Chondrocyte (in vitro differentiated cells): Measurements from ENCODE around the gene GRAMD1B. TPM values are rescaled to one million over a fixed set of nuclear protein-coding genes. Genes with fewer than 3 reads are reported as not detected.

Experiments used
- DNase-seq: peaks from one replicate; pipeline ENCODE4 v3.0.0; 2021; ENCODE audit warnings: mixed read lengths, low spot score
- H3K27ac Mint-ChIP-seq: one replicate; pipeline ENCODE4 v1.8.0; 2021; ENCODE audit warnings: mild to moderate bottlenecking, moderate library complexity, mixed read lengths; ENCODE audit not compliant: unreplicated experiment
- H3K27me3 Mint-ChIP-seq: 2 replicates; pipeline ENCODE4 v1.8.0; 2021; ENCODE audit warnings: low read depth, mixed read lengths
- H3K36me3 Mint-ChIP-seq: 2 replicates; pipeline ENCODE4 v1.8.0; 2021; ENCODE audit warnings: low read depth, mixed read lengths
- H3K4me1 Mint-ChIP-seq: 2 replicates; pipeline ENCODE4 v1.8.0; 2021; ENCODE audit warnings: low read depth, mild to moderate bottlenecking, mixed read lengths
- H3K4me3 Mint-ChIP-seq: one replicate; pipeline ENCODE4 v1.8.0; 2021; ENCODE audit warnings: mild to moderate bottlenecking, moderate library complexity, mixed read lengths; ENCODE audit not compliant: unreplicated experiment
- H3K9me3 Mint-ChIP-seq: 2 replicates; pipeline ENCODE4 v1.8.0; 2021; ENCODE audit warnings: low read depth, mixed read lengths
- total RNA-seq: library from RNA; stranded (reverse); gene quantifications from 3 replicates; pipeline ENCODE4 v1.2.1, GENCODE V29; 2021
- TF ChIP-seq, protein P1 (sequence below): fragments of 200-600 bp; sonication (generic); IDR thresholded peaks from 2 replicates; pipeline ENCODE4 v1.5.0; 2021; ENCODE audit warnings: antibody characterized with exemption, mild to moderate bottlenecking, moderate library complexity

Gene GRAMD1B
- total RNA-seq, 1 donor from 2014 or later = 0.99 TPM

DNA sequence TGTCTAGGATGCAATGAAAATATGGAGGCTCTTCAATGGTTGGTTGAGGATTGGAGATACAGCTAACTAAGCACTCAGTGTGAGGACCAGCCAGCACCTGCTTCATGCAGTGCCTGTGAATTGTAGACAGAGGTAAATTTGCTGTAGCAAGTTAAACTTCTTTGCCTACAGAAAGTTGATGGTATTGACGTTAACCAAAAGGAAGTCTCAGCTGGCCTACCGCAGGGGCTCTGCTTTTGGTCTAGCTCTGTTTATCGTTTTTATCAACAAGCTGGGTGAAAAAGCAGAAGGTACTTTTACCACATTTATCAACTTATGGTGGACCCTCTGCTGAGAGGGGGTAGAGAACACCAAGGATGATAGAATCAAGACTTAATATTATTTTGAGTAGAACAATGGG is 51.6 kb downstream of the GRAMD1B start:
- Mint-ChIP-seq H3K4me1 (peaks cover 5% of the 10 kb centered on the region), H3K4me3 (no peak overlapping the region), H3K9me3 (no peaks in the 10 kb centered on the region), H3K27ac (no peak overlapping the region), H3K27me3 (no peaks in the 10 kb centered on the region), H3K36me3 (no peaks in the 10 kb centered on the region)
- DNase-seq = no peak
- TF ChIP-seq, protein P1, sequence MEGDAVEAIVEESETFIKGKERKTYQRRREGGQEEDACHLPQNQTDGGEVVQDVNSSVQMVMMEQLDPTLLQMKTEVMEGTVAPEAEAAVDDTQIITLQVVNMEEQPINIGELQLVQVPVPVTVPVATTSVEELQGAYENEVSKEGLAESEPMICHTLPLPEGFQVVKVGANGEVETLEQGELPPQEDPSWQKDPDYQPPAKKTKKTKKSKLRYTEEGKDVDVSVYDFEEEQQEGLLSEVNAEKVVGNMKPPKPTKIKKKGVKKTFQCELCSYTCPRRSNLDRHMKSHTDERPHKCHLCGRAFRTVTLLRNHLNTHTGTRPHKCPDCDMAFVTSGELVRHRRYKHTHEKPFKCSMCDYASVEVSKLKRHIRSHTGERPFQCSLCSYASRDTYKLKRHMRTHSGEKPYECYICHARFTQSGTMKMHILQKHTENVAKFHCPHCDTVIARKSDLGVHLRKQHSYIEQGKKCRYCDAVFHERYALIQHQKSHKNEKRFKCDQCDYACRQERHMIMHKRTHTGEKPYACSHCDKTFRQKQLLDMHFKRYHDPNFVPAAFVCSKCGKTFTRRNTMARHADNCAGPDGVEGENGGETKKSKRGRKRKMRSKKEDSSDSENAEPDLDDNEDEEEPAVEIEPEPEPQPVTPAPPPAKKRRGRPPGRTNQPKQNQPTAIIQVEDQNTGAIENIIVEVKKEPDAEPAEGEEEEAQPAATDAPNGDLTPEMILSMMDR = no peak

DNA sequence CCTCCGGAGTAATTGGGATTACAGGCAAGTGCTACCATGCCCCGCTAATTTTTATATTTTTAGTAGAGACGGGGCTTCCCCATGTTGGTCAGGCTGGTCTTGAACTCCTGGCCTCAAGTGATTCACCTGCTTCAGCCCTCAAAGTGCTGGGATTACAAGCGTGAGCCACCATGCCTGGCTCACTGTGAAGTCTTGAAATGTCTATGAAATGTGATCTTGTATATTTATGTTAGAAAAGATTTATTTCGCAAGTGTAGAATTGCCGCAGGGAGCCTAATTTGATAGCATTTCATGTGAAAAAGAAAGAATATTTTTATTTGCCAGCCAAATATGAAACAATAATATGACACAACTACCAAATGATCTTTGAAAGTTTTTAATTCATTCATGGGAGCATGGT is 52.1 kb downstream of the GRAMD1B start:
- H3K9me3 Mint-ChIP-seq = no peaks in the 10 kb centered on the region
- no peak overlapping the region for H3K4me3 Mint-ChIP-seq
- peaks cover 5% of the 10 kb centered on the region for H3K4me1 Mint-ChIP-seq
- no peak overlapping the region for H3K27ac Mint-ChIP-seq
- no peak for DNase-seq
- no peaks in the 10 kb centered on the region for H3K36me3 Mint-ChIP-seq
- H3K27me3 Mint-ChIP-seq = no peaks in the 10 kb centered on the region
- TF ChIP-seq, protein P1 = no peak

DNA sequence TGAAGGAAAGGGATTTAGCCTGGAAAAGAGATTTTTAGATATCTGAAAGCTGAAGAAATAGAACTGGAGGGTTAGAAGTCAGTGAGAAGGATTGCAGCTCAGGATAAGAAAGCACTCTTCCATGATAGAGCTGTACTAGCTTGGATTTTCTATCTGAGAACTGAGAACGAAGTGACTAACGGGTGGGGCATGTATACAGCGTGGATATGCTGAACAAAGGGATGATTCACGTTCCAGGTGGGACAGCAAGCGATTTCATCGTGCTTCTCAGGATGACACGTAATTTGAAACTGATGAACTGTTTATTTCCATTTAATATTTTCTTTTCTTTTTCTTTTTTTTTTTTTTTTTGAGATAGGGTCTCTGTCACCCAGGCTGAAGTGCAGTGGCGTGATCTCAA is 53.0 kb downstream of the GRAMD1B start:
- Mint-ChIP-seq H3K4me1 (peaks cover 3% of the 10 kb centered on the region), H3K9me3 (no peaks in the 10 kb centered on the region), H3K27ac (no peak overlapping the region), H3K27me3 (no peaks in the 10 kb centered on the region), H3K4me3 (no peak overlapping the region), H3K36me3 (no peaks in the 10 kb centered on the region)
- TF ChIP-seq, protein P1 = no peak
- no peak for DNase-seq

DNA sequence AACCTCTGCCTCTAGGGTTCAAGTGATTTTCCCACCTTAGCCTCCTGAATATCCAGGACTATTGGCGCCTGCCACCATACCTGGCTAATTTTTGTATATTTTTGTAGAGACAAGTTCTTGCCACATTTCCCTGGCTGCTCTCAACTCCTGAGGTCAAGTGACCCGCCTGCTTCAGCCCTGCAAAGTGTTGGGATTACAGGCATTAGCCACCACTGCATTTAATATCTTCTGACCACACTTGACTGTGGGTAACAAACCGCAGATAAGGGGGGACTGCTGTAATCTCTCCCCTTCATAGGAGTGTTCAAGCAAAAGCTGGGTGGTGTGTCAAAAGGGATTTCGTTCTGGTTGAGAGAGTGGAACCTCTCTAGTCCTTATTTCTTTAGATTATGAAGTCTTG is 53.4 kb downstream of the GRAMD1B start:
- Mint-ChIP-seq H3K4me1 (no peaks in the 10 kb centered on the region), H3K36me3 (no peaks in the 10 kb centered on the region), H3K9me3 (no peaks in the 10 kb centered on the region), H3K4me3 (no peak overlapping the region), H3K27ac (no peak overlapping the region), H3K27me3 (no peaks in the 10 kb centered on the region)
- TF ChIP-seq, protein P1 = no peak
- DNase-seq = no peak

DNA sequence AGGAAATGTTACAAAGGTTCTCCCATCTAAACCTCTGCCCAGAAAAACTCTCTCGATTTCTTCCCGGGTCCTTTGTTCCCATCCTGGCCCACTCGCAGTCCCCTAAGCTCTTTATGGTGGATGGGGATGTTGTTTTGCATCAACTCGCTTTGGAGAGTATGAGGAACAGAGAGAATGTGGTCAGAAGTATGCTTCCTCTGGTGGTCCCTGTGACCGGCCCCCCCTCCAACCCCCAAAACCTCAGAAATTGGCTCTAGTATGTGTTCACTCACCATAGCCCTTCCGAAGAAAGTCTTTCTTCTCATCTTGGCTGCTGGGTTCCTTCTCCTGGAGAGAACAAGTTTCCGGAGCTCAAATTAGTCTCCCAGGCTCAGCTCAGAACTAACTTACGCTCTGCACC is 54.4 kb downstream of the GRAMD1B start:
- H3K9me3 Mint-ChIP-seq = no peaks in the 10 kb centered on the region
- no peaks in the 10 kb centered on the region for H3K4me1 Mint-ChIP-seq
- no peak overlapping the region for H3K27ac Mint-ChIP-seq
- DNase-seq = no peak
- no peak overlapping the region for H3K4me3 Mint-ChIP-seq
- H3K27me3 Mint-ChIP-seq = no peaks in the 10 kb centered on the region
- no peaks in the 10 kb centered on the region for H3K36me3 Mint-ChIP-seq
- TF ChIP-seq, protein P1 = no peak
